ENCODE measurements around the gene PGAM1. TPM values are rescaled to one million over a fixed set of nuclear protein-coding genes. Genes with fewer than 3 reads are reported as not detected.
"Not testable (repeated sequence)": the region's sequence is repeated elsewhere in the genome, so short reads cannot be mapped to it uniquely, and the experiment has no call there.

PGAM1 gene
- polyA plus RNA-seq, 1 donor from 2014 or later = 192 TPM

GRCh38 chr10:97459111-97459510 is 33.1 kb downstream of the PGAM1 start:
- Mint-ChIP-seq H3K27me3 (no peaks in the 10 kb centered on the region), H3K9me3 (no peaks in the 10 kb centered on the region), H3K4me3 (no peak overlapping the region), H3K27ac (no peak overlapping the region), H3K36me3 (peaks cover 4% of the 10 kb centered on the region), H3K4me1 (no peaks in the 10 kb centered on the region)

- no peaks in the 10 kb centered on the region for H3K27me3 Mint-ChIP-seq
- H3K4me3 Mint-ChIP-seq = no peak overlapping the region
- peak overlapping the region in 1 of 3 donors; percentile 16 for H3K27ac Mint-ChIP-seq
- no peaks in the 10 kb centered on the region for H3K4me1 Mint-ChIP-seq
- H3K9me3 Mint-ChIP-seq = no peaks in the 10 kb centered on the region
- H3K36me3 Mint-ChIP-seq = peaks cover 4% of the 10 kb centered on the region
Measured at GRCh38 chr10:97459933-97460332, 33.9 kb downstream of the PGAM1 start.

- Mint-ChIP-seq H3K4me3 (no peak overlapping the region), H3K27me3 (no peaks in the 10 kb centered on the region), H3K36me3 (peaks cover 4% of the 10 kb centered on the region), H3K4me1 (no peaks in the 10 kb centered on the region), H3K9me3 (no peaks in the 10 kb centered on the region), H3K27ac (no peak overlapping the region)
Measured at GRCh38 chr10:97462309-97462708, 36.3 kb downstream of the PGAM1 start.

- peak overlapping the region in 1 of 3 donors; percentile 12 for H3K27ac Mint-ChIP-seq
- no peaks in the 10 kb centered on the region for H3K9me3 Mint-ChIP-seq
- no peak overlapping the region for H3K4me3 Mint-ChIP-seq
- H3K27me3 Mint-ChIP-seq = no peaks in the 10 kb centered on the region
- no peaks in the 10 kb centered on the region for H3K36me3 Mint-ChIP-seq
- H3K4me1 Mint-ChIP-seq = no peaks in the 10 kb centered on the region
Measured at GRCh38 chr10:97463363-97464132, 37.6 kb downstream of the PGAM1 start.

GRCh38 chr10:97464226-97464625 is 38.2 kb downstream of the PGAM1 start:
- H3K27me3 Mint-ChIP-seq = no peaks in the 10 kb centered on the region
- no peaks in the 10 kb centered on the region for H3K4me1 Mint-ChIP-seq
- H3K27ac Mint-ChIP-seq = peak overlapping the region in 1 of 3 donors; percentile 12
- H3K4me3 Mint-ChIP-seq = no peak overlapping the region
- no peaks in the 10 kb centered on the region for H3K9me3 Mint-ChIP-seq
- no peaks in the 10 kb centered on the region for H3K36me3 Mint-ChIP-seq

GRCh38 chr10:97465982-97466381 is 40.0 kb downstream of the PGAM1 start:
- Mint-ChIP-seq H3K27me3 (no peaks in the 10 kb centered on the region), H3K36me3 (no peaks in the 10 kb centered on the region), H3K4me1 (no peaks in the 10 kb centered on the region), H3K4me3 (no peak overlapping the region), H3K9me3 (no peaks in the 10 kb centered on the region), H3K27ac (peak overlapping the region in 2 of 3 donors; percentile 13 to 71)

GRCh38 chr10:97466755-97467154 is 40.8 kb downstream of the PGAM1 start:
- no peak overlapping the region for H3K4me3 Mint-ChIP-seq
- H3K9me3 Mint-ChIP-seq = no peaks in the 10 kb centered on the region
- no peaks in the 10 kb centered on the region for H3K36me3 Mint-ChIP-seq
- peak overlapping the region in 1 of 3 donors; percentile 59 for H3K27ac Mint-ChIP-seq
- no peaks in the 10 kb centered on the region for H3K4me1 Mint-ChIP-seq
- no peaks in the 10 kb centered on the region for H3K27me3 Mint-ChIP-seq

- H3K27ac Mint-ChIP-seq = no peak overlapping the region
- no peaks in the 10 kb centered on the region for H3K9me3 Mint-ChIP-seq
- H3K4me1 Mint-ChIP-seq = no peaks in the 10 kb centered on the region
- H3K27me3 Mint-ChIP-seq = no peaks in the 10 kb centered on the region
- no peaks in the 10 kb centered on the region for H3K36me3 Mint-ChIP-seq
- no peak overlapping the region for H3K4me3 Mint-ChIP-seq
Measured at GRCh38 chr10:97468162-97468561, 42.2 kb downstream of the PGAM1 start.

- H3K27ac Mint-ChIP-seq = peak overlapping the region in 1 of 3 donors; percentile 59
- H3K4me1 Mint-ChIP-seq, H3K27me3 Mint-ChIP-seq, H3K4me3 Mint-ChIP-seq, H3K9me3 Mint-ChIP-seq, H3K36me3 Mint-ChIP-seq: not testable (repeated sequence)
Measured at GRCh38 chr10:97468781-97469180, 42.8 kb downstream of the PGAM1 start.

- H3K27ac Mint-ChIP-seq = no peak overlapping the region
- H3K27me3 Mint-ChIP-seq = no peaks in the 10 kb centered on the region
- H3K4me1 Mint-ChIP-seq = no peaks in the 10 kb centered on the region
- H3K36me3 Mint-ChIP-seq = peaks cover 17% of the 10 kb centered on the region
- peaks cover 0 to 3% (median 0%) of the 10 kb centered on the region in 3 donors for H3K9me3 Mint-ChIP-seq
- H3K4me3 Mint-ChIP-seq = no peak overlapping the region
Measured at GRCh38 chr10:97474918-97475317, 48.9 kb downstream of the PGAM1 start.

- H3K27me3 Mint-ChIP-seq = no peaks in the 10 kb centered on the region
- peaks cover 0 to 3% (median 0%) of the 10 kb centered on the region in 3 donors for H3K9me3 Mint-ChIP-seq
- no peak overlapping the region for H3K4me3 Mint-ChIP-seq
- H3K36me3 Mint-ChIP-seq = peaks cover 19% of the 10 kb centered on the region
- no peaks in the 10 kb centered on the region for H3K4me1 Mint-ChIP-seq
- H3K27ac Mint-ChIP-seq = no peak overlapping the region
Measured at GRCh38 chr10:97475936-97476594, 50.1 kb downstream of the PGAM1 start.

- not testable (repeated sequence) for H3K27ac Mint-ChIP-seq, H3K27me3 Mint-ChIP-seq, H3K4me1 Mint-ChIP-seq, H3K9me3 Mint-ChIP-seq, H3K4me3 Mint-ChIP-seq
- H3K36me3 Mint-ChIP-seq = peaks cover 21% of the 10 kb centered on the region
Measured at GRCh38 chr10:97479410-97479809, 53.4 kb downstream of the PGAM1 start.

- Mint-ChIP-seq H3K4me1 (peaks cover 0 to 3% (median 0%) of the 10 kb centered on the region in 3 donors), H3K36me3 (peaks cover 18% of the 10 kb centered on the region), H3K27me3 (no peaks in the 10 kb centered on the region), H3K9me3 (peaks cover 0 to 2% (median 0%) of the 10 kb centered on the region in 3 donors), H3K27ac (no peak overlapping the region), H3K4me3 (no peak overlapping the region)
Measured at GRCh38 chr10:97479939-97480338, 53.9 kb downstream of the PGAM1 start.

- peaks cover 11% of the 10 kb centered on the region for H3K36me3 Mint-ChIP-seq
- H3K4me3 Mint-ChIP-seq = no peak overlapping the region
- no peaks in the 10 kb centered on the region for H3K9me3 Mint-ChIP-seq
- peaks cover 0 to 3% (median 1%) of the 10 kb centered on the region in 3 donors for H3K4me1 Mint-ChIP-seq
- H3K27me3 Mint-ChIP-seq = no peaks in the 10 kb centered on the region
- no peak overlapping the region for H3K27ac Mint-ChIP-seq
Measured at GRCh38 chr10:97481071-97481470, 55.1 kb downstream of the PGAM1 start.

- H3K27me3 Mint-ChIP-seq = no peaks in the 10 kb centered on the region
- H3K27ac Mint-ChIP-seq = no peak overlapping the region
- no peaks in the 10 kb centered on the region for H3K9me3 Mint-ChIP-seq
Measured at GRCh38 chr10:97482381-97482780, 56.4 kb downstream of the PGAM1 start.

More at GRCh38 chr10:97482381-97482780, 56.4 kb downstream of the PGAM1 start:
- Mint-ChIP-seq H3K4me3 (no peak overlapping the region), H3K36me3 (peaks cover 9% of the 10 kb centered on the region), H3K4me1 (peaks cover 0 to 5% (median 1%) of the 10 kb centered on the region in 3 donors)

Data from IgD-negative memory B cell (primary cell).